Measurements from ENCODE around the gene KCNIP3. TPM values are rescaled to one million over a fixed set of nuclear protein-coding genes. Genes with fewer than 3 reads are reported as not detected.

Gene KCNIP3
- total and polyA plus RNA-seq, 9 of the 15 experiments (the other 6 are each of a cell fraction or from before 2014, with no cell fraction given) = 0.04 TPM; not detected in 8

GRCh38 chr2:95350368-95350767 lies 53.2 kb downstream of the KCNIP3 start:
- H3K27ac ChIP-seq (ENCODE audit: extremely low read depth, low read depth, low read length) = no peak overlapping the region
- H3K4me1 ChIP-seq (replicated peaks in 1 of 2; ENCODE audit: control insufficient read depth in 2 of 2, insufficient read depth in 2 of 2, low read length in 2 of 2) = peaks cover 1 to 19% of the 10 kb centered on the region in 2 experiments; a peak in 4 of 5 replicates
- peaks cover 8% of the 10 kb centered on the region for H4K20me1 ChIP-seq (replicated peaks; ENCODE audit: control insufficient read depth, insufficient read depth, low read length)
- POLR2A ChIA-PET = interaction anchor here (0.6 kb wide), 1 partner anchor 284 kb away, joined by 3 read pairs; no protein-coding TSS in a partner anchor
- FAIRE-seq = no peak
- 0% methylated on average over 7 of the region's 7 CpGs for WGBS (ENCODE audit: insufficient coverage, low coverage, missing lambda C conversion rate)
- H3K4me3 ChIP-seq = no peak overlapping the region
- intact Hi-C loops (cut with micrococcal nuclease) (loop anchor here (2.0 kb wide), 1 partner anchor 26 kb away; no protein-coding TSS in a partner anchor), in situ Hi-C loops (cut with MboI) (no loop called here)
- no peaks in the 10 kb centered on the region for H3K79me2 ChIP-seq (ENCODE audit: control insufficient read depth, insufficient read depth, low read length)
- BruUV-seq (replicated peaks) = no TSS peak
- no peak for ATAC-seq
- H3K27me3 ChIP-seq (ENCODE audit: control insufficient read depth in 2 of 2, insufficient read depth in 2 of 2, low read length in 2 of 2) = peaks cover 4 to 73% of the 10 kb centered on the region in 2 experiments; a peak in 4 of 5 replicates
- no peaks in the 10 kb centered on the region for H3K36me3 ChIP-seq (ENCODE audit: control insufficient read depth, insufficient read depth, low read length)
- no peaks in the 10 kb centered on the region for H3K9me1 ChIP-seq (ENCODE audit: control insufficient read depth, insufficient read depth, low read length)
- no peaks in the 10 kb centered on the region for H3K9me3 ChIP-seq (replicated peaks; ENCODE audit: control insufficient read depth, insufficient read depth, low read depth, low read length)
- DNase-seq (ENCODE audit: extremely low read depth in 1 of 4, low spot score in 3 of 4) = no peak
- CTCF ChIA-PET (ENCODE audit: low intra/inter-chr PET ratio) = no interaction called here
- TF ChIP-seq NFXL1 (CRISPR knock-in tag; IDR thresholded peaks at IDR 0.05) (no peak), MAZ (CRISPR knock-in tag; conservative IDR thresholded peaks at IDR 0.05 in 1 of 2, IDR thresholded peaks at IDR 0.05 in 1 of 2) (no peak), BACH1 (tag; IDR thresholded peaks at IDR 0.05) (no peak), ZNF316 (IDR thresholded peaks at IDR 0.05) (no peak), E4F1 (CRISPR knock-in tag; IDR thresholded peaks at IDR 0.05; ENCODE audit: borderline replicate concordance) (no peak), RAD51 (IDR thresholded peaks at IDR 0.05; ENCODE audit: borderline replicate concordance, low read depth) (no peak), SMARCA5 (IDR thresholded peaks at IDR 0.05) (no peak), TFAP4 (CRISPR knock-in tag; IDR thresholded peaks at IDR 0.05; ENCODE audit: borderline replicate concordance) (no peak), ZNF253 (CRISPR knock-in tag; conservative IDR thresholded peaks at IDR 0.05) (no peak), MCM7 (IDR thresholded peaks at IDR 0.05) (no peak), HIVEP1 (CRISPR knock-in tag; IDR thresholded peaks at IDR 0.05) (no peak), NEUROD1 (IDR thresholded peaks at IDR 0.05; ENCODE audit: borderline replicate concordance, low read depth, low read length, partially characterized antibody) (no peak), ZNF561 (CRISPR knock-in tag; conservative IDR thresholded peaks at IDR 0.05) (no peak), ZHX1 (conservative IDR thresholded peaks at IDR 0.05; ENCODE audit: low read length) (no peak)
- H3K4me2 ChIP-seq (ENCODE audit: insufficient read depth, low read length) = no peak overlapping the region
- H3K9ac ChIP-seq (ENCODE audit: insufficient read depth in 1 of 2, low read depth in 2 of 2, low read length in 2 of 2) = no peak overlapping the region; a peak in 1 of 4 replicates
- H2AFZ ChIP-seq (ENCODE audit: low read depth, low read length) = no peak overlapping the region

All from K562 (cell line).